ENCODE data around the gene PMM1.
A peak's percentile ranks its signal among the peaks of the same experiment; 100 is the strongest.

PMM1 gene

GRCh38 chr22:41537203-41537602, 52.4 kb downstream of the PMM1 start:
- no peak for DNase-seq (ENCODE audit: low read depth in 2 of 2)

- DNase-seq (ENCODE audit: low read depth in 2 of 2) = no peak
Observed at GRCh38 chr22:41535244-41535643, 54.4 kb downstream of the PMM1 start.

- no peak for DNase-seq (ENCODE audit: low read depth in 2 of 2)
Observed at GRCh38 chr22:41534219-41534618, 55.4 kb downstream of the PMM1 start.

- peak; percentile 47 to 58 for DNase-seq (ENCODE audit: low read depth in 2 of 2)
Observed at GRCh38 chr22:41532908-41533825, 56.5 kb downstream of the PMM1 start.

- no peak for DNase-seq (ENCODE audit: low read depth in 2 of 2)
Observed at GRCh38 chr22:41531715-41532477, 57.7 kb downstream of the PMM1 start.

- no peak for DNase-seq (ENCODE audit: low read depth in 2 of 2)
Observed at GRCh38 chr22:41530890-41531714, 58.5 kb downstream of the PMM1 start.

GRCh38 chr22:41528938-41529561, 60.6 kb downstream of the PMM1 start:
- DNase-seq (ENCODE audit: low read depth in 2 of 2) = no peak

- DNase-seq (ENCODE audit: low read depth in 2 of 2) = no peak
Observed at GRCh38 chr22:41528132-41528766, 61.4 kb downstream of the PMM1 start.
